PC-3 (cell line): Measurements from ENCODE around the gene PDZD7. TPM values are rescaled to one million over a fixed set of nuclear protein-coding genes. Genes with fewer than 3 reads are reported as not detected.
A peak's percentile ranks its signal among the peaks of the same experiment; 100 is the strongest.

Experiments used
- ATAC-seq: fragments of 200-7000 bp; cut with Tn5 transposase; 2 replicates; pipeline ENCODE4 v1.9.1; 2020; ENCODE audit warnings: mild to moderate bottlenecking, moderate library complexity
- BruUV-seq: library from RNA; stranded (reverse); fragments of 400-500 nt; replicated peaks from 2 replicates; lab custom pipeline; 2021; lab: Mats Ljungman, UMichigan
- CTCF ChIA-PET: fragments of 300-600 bp; sonication (Branson Sonifier 250); formaldehyde crosslinking; loops from one replicate; lab custom pipeline; 2022; ENCODE audit warnings: antibody characterized with exemption; lab: Charles Lee
- POLR2A ChIA-PET: fragments of 300-600 bp; sonication (Branson Sonifier 250); formaldehyde crosslinking; loops from one replicate; lab custom pipeline; 2022; ENCODE audit warnings: antibody characterized with exemption; ENCODE audit not compliant: unreplicated experiment; lab: Charles Lee
- DNase-seq: peaks from one replicate; pipeline ENCODE4 v3.0.0-alpha.2; 2015
- H2AFZ ChIP-seq: fragments of 300-600 bp; sonication (generic); 2 replicates; pipeline ENCODE4 v1.6.0; 2016; ENCODE audit warnings: antibody characterized with exemption, low read length
- H3F3A ChIP-seq: fragments of 300-600 bp; sonication (generic); one replicate; pipeline ENCODE4 v1.6.0; 2017; ENCODE audit warnings: antibody characterized with exemption, low read length, control low read depth, mild to moderate bottlenecking; ENCODE audit not compliant: unreplicated experiment
- H3K27ac ChIP-seq: fragments of 300-600 bp; sonication (generic); 2 replicates; pipeline ENCODE4 v1.5.1; 2016; ENCODE audit warnings: mild to moderate bottlenecking, low read length
- H3K27me3 ChIP-seq: fragments of 300-600 bp; sonication (generic); 2 replicates; pipeline ENCODE4 v1.6.1; 2016; ENCODE audit warnings: low read length, mixed read lengths
- H3K36me3 ChIP-seq: fragments of 300-600 bp; sonication (generic); 2 replicates; pipeline ENCODE4 v1.6.1; 2016; ENCODE audit warnings: low read depth, mixed run types, low read length, mixed read lengths
- H3K4me1 ChIP-seq: fragments of 300-600 bp; sonication (generic); 2 replicates; pipeline ENCODE4 v1.5.1; 2016; ENCODE audit warnings: low read length; ENCODE audit not compliant: insufficient read depth
- H3K4me2 ChIP-seq: fragments of 300-600 bp; sonication (generic); 2 replicates; pipeline ENCODE4 v1.6.0; 2016; ENCODE audit warnings: low read length
- H3K4me3 ChIP-seq: fragments of 300-600 bp; sonication (generic); 2 replicates; pipeline ENCODE4 v1.5.1; 2016; ENCODE audit warnings: mild to moderate bottlenecking, low read length, mixed read lengths
- H3K79me2 ChIP-seq: fragments of 300-600 bp; sonication (generic); 2 replicates; pipeline ENCODE4 v1.6.1; 2017; ENCODE audit warnings: low read length, mixed read lengths
- H3K9ac ChIP-seq: fragments of 300-600 bp; sonication (generic); 2 replicates; pipeline ENCODE4 v1.6.0; 2016; ENCODE audit warnings: mild to moderate bottlenecking, low read length
- H3K9me2 ChIP-seq: fragments of 300-600 bp; sonication (generic); replicated peaks from 2 replicates; pipeline ENCODE4 v1.6.1; 2016; ENCODE audit warnings: mixed run types, low read length, mixed read lengths
- H3K9me3 ChIP-seq: fragments of 300-600 bp; sonication (generic); 2 replicates; pipeline ENCODE4 v1.6.1; 2016; ENCODE audit warnings: low read length, mixed read lengths
- H4K20me1 ChIP-seq: fragments of 300-600 bp; sonication (generic); 2 replicates; pipeline ENCODE4 v1.6.1; 2016; ENCODE audit warnings: low read length, mixed read lengths
- CTCF ChIP-seq: fragments of 300-600 bp; sonication (generic); conservative IDR thresholded peaks from 2 replicates; pipeline ENCODE4 v1.5.1; 2017; ENCODE audit warnings: antibody characterized with exemption, low read depth, mild to moderate bottlenecking, low read length
- EZH2 ChIP-seq: fragments of 300-600 bp; sonication (generic); IDR thresholded peaks from one replicate; pipeline ENCODE4 v1.6.1; 2017; ENCODE audit warnings: antibody characterized with exemption, mild to moderate bottlenecking, low read length; ENCODE audit not compliant: unreplicated experiment
- EZH2phosphoT487 ChIP-seq: fragments of 300-600 bp; sonication (generic); IDR thresholded peaks from 2 replicates; pipeline ENCODE4 v1.6.1; 2018; ENCODE audit warnings: mild to moderate bottlenecking, antibody characterized with exemption, low read length, borderline replicate concordance
- intact Hi-C: fragments of 100-400 bp; cut with micrococcal nuclease; formaldehyde crosslinking; loops from 2 replicates; pipeline ENCODE4 v1.9.0; 2023
- total RNA-seq: library from RNA; depleted of rRNA; stranded (reverse); fragments of >200 nt; gene quantifications from 2 replicates; pipeline ENCODE4 v1.2.3, GENCODE V29; 2014

PDZD7 gene
- total RNA-seq, 1 experiment from 2014 or later: 2.8 TPM

- Histone ChIP-seq H3K9ac (no peak overlapping the region), H4K20me1 (no peaks in the 10 kb centered on the region), H3K27me3 (no peaks in the 10 kb centered on the region), H3K9me2 (no peaks in the 10 kb centered on the region), H3K79me2 (peaks cover 66% of the 10 kb centered on the region), H2AFZ (no peak overlapping the region), H3K4me3 (no peak overlapping the region), H3K9me3 (no peaks in the 10 kb centered on the region), H3K4me2 (no peak overlapping the region), H3K27ac (no peak overlapping the region), H3K4me1 (peaks cover 26% of the 10 kb centered on the region), H3K36me3 (no peaks in the 10 kb centered on the region), H3F3A (no peaks in the 10 kb centered on the region)
- ATAC-seq (no peak), DNase-seq (no peak)
- TF ChIP-seq CTCF: peak; percentile 37; the same call in 1 of the 2 replicates
- TF ChIP-seq EZH2: no peak
- intact Hi-C loops: no loop called here
- ChIA-PET CTCF (interaction anchor here (0.8 kb wide), 1 partner anchor 36 kb away, joined by 3 read pairs; no protein-coding TSS in a partner anchor), POLR2A (no interaction called here)
- no TSS peak for BruUV-seq
Measured at GRCh38 chr10:101055411-101055810, 24.5 kb upstream of the PDZD7 start.

GRCh38 chr10:101054876-101055275, 23.9 kb upstream of the PDZD7 start:
- H2AFZ ChIP-seq: no peak overlapping the region
- no peaks in the 10 kb centered on the region for H4K20me1 ChIP-seq
- H3K4me2 ChIP-seq: no peak overlapping the region
- BruUV-seq: no TSS peak
- no peak overlapping the region for H3K9ac ChIP-seq
- CTCF ChIA-PET: interaction anchor here (0.8 kb wide), 1 partner anchor 36 kb away, joined by 3 read pairs; no protein-coding TSS in a partner anchor
- intact Hi-C loops: no loop called here
- no peaks in the 10 kb centered on the region for H3K9me3 ChIP-seq
- H3K36me3 ChIP-seq: no peaks in the 10 kb centered on the region
- H3K4me3 ChIP-seq: no peak overlapping the region
- TF ChIP-seq EZH2: no peak
- no peaks in the 10 kb centered on the region for H3F3A ChIP-seq
- peaks cover 26% of the 10 kb centered on the region for H3K4me1 ChIP-seq
- DNase-seq (no peak), ATAC-seq (no peak)
- H3K9me2 ChIP-seq: no peaks in the 10 kb centered on the region
- no peaks in the 10 kb centered on the region for H3K27me3 ChIP-seq
- H3K27ac ChIP-seq: no peak overlapping the region
- H3K79me2 ChIP-seq: peaks cover 61% of the 10 kb centered on the region
- POLR2A ChIA-PET: no interaction called here

GRCh38 chr10:101054351-101054750, 23.4 kb upstream of the PDZD7 start:
- Histone ChIP-seq H3K27me3 (no peaks in the 10 kb centered on the region), H3K9me2 (no peaks in the 10 kb centered on the region), H3F3A (no peaks in the 10 kb centered on the region), H3K9me3 (no peaks in the 10 kb centered on the region), H3K9ac (no peak overlapping the region), H4K20me1 (no peaks in the 10 kb centered on the region), H3K4me3 (no peak overlapping the region), H2AFZ (no peak overlapping the region), H3K79me2 (peaks cover 55% of the 10 kb centered on the region), H3K4me1 (peaks cover 23% of the 10 kb centered on the region), H3K27ac (no peak overlapping the region), H3K36me3 (no peaks in the 10 kb centered on the region), H3K4me2 (no peak overlapping the region)
- POLR2A ChIA-PET: no interaction called here
- DNase-seq (no peak), ATAC-seq (no peak)
- CTCF ChIA-PET: no interaction called here
- intact Hi-C loops: no loop called here
- TF ChIP-seq CTCF (no peak), EZH2 (no peak), EZH2phosphoT487 (no peak)
- no TSS peak for BruUV-seq
